Hematopoietic multipotent progenitor cell treated with erythropoietin and hydrocortisone succinate and interleukin-3 and kit ligand, for 15 days (in vitro differentiated cells): ENCODE results near the gene IL6R.

ENCODE experiments used
- DNase-seq: peaks from one replicate; pipeline ENCODE4 v3.0.0-alpha.2; 2015; ENCODE audit warnings: low spot score

IL6R gene

GRCh38 chr1:154453574-154454352 lies 48.6 kb downstream of the IL6R start:
- DNase-seq, result no peak

GRCh38 chr1:154454386-154455120 lies 49.4 kb downstream of the IL6R start:
- DNase-seq, result no peak

GRCh38 chr1:154456631-154457030 lies 51.5 kb downstream of the IL6R start:
- no peak for DNase-seq

- DNase-seq, result no peak
These were observed 53.9 kb downstream of the IL6R start for GRCh38 chr1:154459080-154459479.

- no peak for DNase-seq
These were observed 55.6 kb downstream of the IL6R start for GRCh38 chr1:154460695-154461260.

GRCh38 chr1:154463512-154463990 lies 58.4 kb downstream of the IL6R start:
- DNase-seq, result no peak

- DNase-seq, result no peak
These were observed 60.6 kb downstream of the IL6R start for GRCh38 chr1:154465621-154466195.

- no peak for DNase-seq
These were observed 61.1 kb downstream of the IL6R start for GRCh38 chr1:154466206-154466605.

- DNase-seq, result no peak
These were observed 61.8 kb downstream of the IL6R start for GRCh38 chr1:154466921-154467417.

- no peak for DNase-seq
These were observed 62.4 kb downstream of the IL6R start for GRCh38 chr1:154467434-154468102.

GRCh38 chr1:154468535-154469250 lies 63.5 kb downstream of the IL6R start:
- no peak for DNase-seq

GRCh38 chr1:154469844-154470560 lies 64.9 kb downstream of the IL6R start:
- DNase-seq, result no peak

GRCh38 chr1:154471304-154471703 lies 66.2 kb downstream of the IL6R start:
- no peak for DNase-seq

GRCh38 chr1:154474802-154475201 lies 69.7 kb downstream of the IL6R start:
- DNase-seq, result no peak

- DNase-seq, result no peak
These were observed 71.6 kb downstream of the IL6R start for GRCh38 chr1:154476791-154477190.

- DNase-seq, result no peak
These were observed 72.9 kb downstream of the IL6R start for GRCh38 chr1:154478013-154478412.

GRCh38 chr1:154478639-154479038 lies 73.5 kb downstream of the IL6R start:
- DNase-seq, result no peak

GRCh38 chr1:154479764-154480421 lies 74.8 kb downstream of the IL6R start:
- peak; percentile 81 for DNase-seq

GRCh38 chr1:154481053-154481452 lies 75.9 kb downstream of the IL6R start:
- no peak for DNase-seq
